ENCODE measurements around the gene PPP2R2C. TPM values are rescaled to one million over a fixed set of nuclear protein-coding genes. Genes with fewer than 3 reads are reported as not detected.

PPP2R2C gene
- total RNA-seq, 4 donors from 2014 or later, result 0.47 to 4.6 (median 1.0) TPM

DNA sequence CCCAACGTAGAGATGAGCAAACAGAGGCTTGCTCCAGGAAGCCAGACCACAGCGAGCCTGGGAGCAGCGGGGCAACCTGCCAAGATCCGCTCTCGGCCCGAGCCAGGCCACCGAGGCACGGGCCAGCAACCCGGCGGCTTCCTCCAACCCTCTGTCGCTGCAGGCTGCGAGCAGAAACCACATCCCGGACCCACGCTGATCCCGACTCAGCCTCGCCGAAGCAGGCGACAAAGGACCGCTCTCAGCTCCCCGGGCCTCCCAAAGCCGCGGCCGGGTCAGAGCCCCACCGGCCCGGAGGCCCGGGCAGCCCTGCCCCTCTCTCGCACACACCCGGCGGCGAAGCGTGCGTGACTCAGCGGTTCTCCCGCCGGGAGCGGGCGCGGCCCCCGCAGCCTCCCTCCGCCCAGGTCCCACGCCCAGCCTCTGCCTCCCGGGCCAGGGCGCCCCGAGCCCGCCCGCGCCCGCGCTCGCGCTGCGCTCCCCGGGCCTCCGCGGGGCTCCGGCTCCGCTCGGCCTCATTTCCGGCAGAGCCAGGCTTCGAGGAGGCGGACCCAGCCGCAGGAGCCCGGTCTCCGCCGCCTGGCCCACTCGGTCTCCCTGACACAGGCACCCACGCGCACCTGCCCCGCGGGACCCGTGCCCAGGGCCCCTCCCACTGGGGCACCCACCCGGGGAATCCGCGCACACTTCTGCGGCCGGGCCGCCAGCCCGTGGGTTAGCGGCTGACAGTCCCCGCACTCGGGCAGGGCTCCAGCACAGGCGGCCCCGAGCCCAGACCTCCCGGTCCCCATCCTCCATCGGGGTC, 1.7 kb downstream of the PPP2R2C start:
- peaks cover 0 to 29% (median 4%) of the 10 kb centered on the region in 3 donors for H3K4me1 ChIP-seq
- H3K4me3 ChIP-seq, result peak overlapping the region; percentile 12 to 58
- H3K36me3 ChIP-seq, result no peaks in the 10 kb centered on the region
- TF ChIP-seq POLR2A (IDR thresholded peaks at IDR 0.05), result no peak
- no peak for TF ChIP-seq POLR2AphosphoS5 (IDR thresholded peaks at IDR 0.05)
- ATAC-seq, result peak; percentile 70
- peak overlapping the region in 1 of 4 donors; percentile 51 for H3K27ac ChIP-seq
- H3K9me3 ChIP-seq, result no peaks in the 10 kb centered on the region
- peaks cover 94% of the 10 kb centered on the region for H3K27me3 ChIP-seq
- WGBS, 2 donors (ENCODE audit: low coverage in 1 of 2), result no CpG with 5 or more reads among the region's 85 CpGs

DNA sequence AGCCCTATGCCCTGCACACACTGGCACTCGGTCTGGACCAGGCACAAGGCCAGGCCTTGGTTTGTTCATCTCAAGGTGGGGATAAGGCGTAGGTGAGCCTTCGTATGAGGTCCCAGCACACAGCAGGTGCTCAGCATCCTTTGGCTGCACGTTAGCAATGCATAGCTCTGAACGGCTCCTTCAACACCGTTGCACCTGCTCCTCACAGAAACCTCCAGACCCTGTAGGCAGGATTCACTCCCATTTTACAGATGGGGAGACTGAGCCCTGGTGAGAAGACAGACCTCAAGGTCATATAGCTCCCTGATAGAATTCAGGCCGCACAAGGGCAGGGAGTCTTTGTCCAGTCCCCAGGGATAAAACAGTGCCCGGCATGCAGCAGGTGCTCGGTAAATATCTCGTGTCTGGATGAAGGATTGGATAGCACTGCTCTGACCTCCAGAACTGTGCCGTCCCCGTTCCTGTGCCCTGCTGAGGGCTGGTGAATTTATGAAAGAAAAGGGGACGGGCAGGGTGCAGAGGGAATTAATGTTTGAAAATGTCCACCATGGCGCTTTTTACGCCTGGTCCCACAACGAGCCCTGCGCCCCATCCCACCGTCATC, 2.4 kb downstream of the PPP2R2C start:
- H3K4me3 ChIP-seq, result peak overlapping the region; percentile 12 to 58
- no peak for ATAC-seq
- no peak for TF ChIP-seq POLR2AphosphoS5 (IDR thresholded peaks at IDR 0.05)
- TF ChIP-seq, protein P1, sequence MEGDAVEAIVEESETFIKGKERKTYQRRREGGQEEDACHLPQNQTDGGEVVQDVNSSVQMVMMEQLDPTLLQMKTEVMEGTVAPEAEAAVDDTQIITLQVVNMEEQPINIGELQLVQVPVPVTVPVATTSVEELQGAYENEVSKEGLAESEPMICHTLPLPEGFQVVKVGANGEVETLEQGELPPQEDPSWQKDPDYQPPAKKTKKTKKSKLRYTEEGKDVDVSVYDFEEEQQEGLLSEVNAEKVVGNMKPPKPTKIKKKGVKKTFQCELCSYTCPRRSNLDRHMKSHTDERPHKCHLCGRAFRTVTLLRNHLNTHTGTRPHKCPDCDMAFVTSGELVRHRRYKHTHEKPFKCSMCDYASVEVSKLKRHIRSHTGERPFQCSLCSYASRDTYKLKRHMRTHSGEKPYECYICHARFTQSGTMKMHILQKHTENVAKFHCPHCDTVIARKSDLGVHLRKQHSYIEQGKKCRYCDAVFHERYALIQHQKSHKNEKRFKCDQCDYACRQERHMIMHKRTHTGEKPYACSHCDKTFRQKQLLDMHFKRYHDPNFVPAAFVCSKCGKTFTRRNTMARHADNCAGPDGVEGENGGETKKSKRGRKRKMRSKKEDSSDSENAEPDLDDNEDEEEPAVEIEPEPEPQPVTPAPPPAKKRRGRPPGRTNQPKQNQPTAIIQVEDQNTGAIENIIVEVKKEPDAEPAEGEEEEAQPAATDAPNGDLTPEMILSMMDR (IDR thresholded peaks at IDR 0.05), result no peak
- no peak for TF ChIP-seq EP300 (IDR thresholded peaks at IDR 0.05)
- TF ChIP-seq POLR2A (IDR thresholded peaks at IDR 0.05), result no peak
- H3K27ac ChIP-seq, result peak overlapping the region in 1 of 4 donors; percentile 51
- H3K36me3 ChIP-seq, result no peaks in the 10 kb centered on the region
- 66 to 67% methylated on average over 3 to 4 of the region's 18 CpGs for WGBS, 2 donors (ENCODE audit: low coverage in 1 of 2)
- no peaks in the 10 kb centered on the region for H3K9me3 ChIP-seq
- H3K4me1 ChIP-seq, result peaks cover 0 to 29% (median 4%) of the 10 kb centered on the region in 3 donors
- H3K27me3 ChIP-seq, result peaks cover 87% of the 10 kb centered on the region

DNA sequence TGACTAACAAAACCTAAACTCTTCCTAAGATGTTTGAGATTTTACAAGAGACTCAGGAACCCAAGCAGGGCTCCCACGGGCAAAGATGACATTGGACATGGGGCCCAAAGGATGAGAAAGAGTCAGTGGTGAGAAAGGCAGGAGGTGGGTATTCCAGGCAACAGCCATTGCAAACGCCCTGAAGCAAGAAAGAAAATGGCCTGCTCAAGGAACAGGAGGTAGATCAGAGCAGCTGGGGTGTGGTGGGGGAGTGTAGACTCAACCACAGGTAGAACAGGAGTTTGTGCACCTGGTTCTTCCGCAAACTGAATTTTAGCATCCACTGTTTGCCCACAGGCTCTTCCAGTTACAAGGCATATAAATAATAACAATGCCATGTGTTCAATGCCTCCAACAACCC, 3.3 kb downstream of the PPP2R2C start:
- Histone ChIP-seq H3K27ac (no peak overlapping the region), H3K27me3 (peaks cover 79% of the 10 kb centered on the region), H3K9me3 (no peaks in the 10 kb centered on the region), H3K36me3 (no peaks in the 10 kb centered on the region), H3K4me1 (peaks cover 0 to 29% (median 4%) of the 10 kb centered on the region in 3 donors), H3K4me3 (no peak overlapping the region)
- TF ChIP-seq, protein P1 (IDR thresholded peaks at IDR 0.05), result no peak
- TF ChIP-seq EP300 (IDR thresholded peaks at IDR 0.05) (no peak), POLR2A (IDR thresholded peaks at IDR 0.05) (no peak), POLR2AphosphoS5 (IDR thresholded peaks at IDR 0.05) (no peak)
- WGBS, 2 donors (ENCODE audit: low coverage in 1 of 2), result 20 to 26% methylated on average over 1 to 3 of the region's 3 CpGs
- ATAC-seq, result no peak

DNA sequence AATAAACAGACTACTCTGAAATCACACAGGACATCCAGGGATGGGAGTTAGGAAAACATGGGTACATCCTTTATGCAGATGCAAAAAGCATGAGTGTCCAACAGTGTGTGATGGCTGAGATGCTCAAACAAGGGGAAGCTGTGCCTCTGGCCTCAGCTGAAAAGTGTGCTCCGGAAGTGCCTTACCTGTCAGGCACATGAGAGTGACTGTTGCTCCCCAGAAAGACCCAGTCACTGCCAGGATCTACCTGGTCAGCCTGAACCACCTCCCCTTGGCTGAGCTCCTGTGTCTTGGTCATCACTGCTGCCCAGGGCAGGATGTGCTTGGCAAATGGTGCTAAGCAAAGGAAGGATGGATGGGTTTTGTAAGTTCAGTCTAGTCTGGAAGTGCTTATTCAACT, 4.0 kb downstream of the PPP2R2C start:
- no peak for TF ChIP-seq EP300 (IDR thresholded peaks at IDR 0.05)
- Histone ChIP-seq H3K4me1 (peaks cover 0 to 29% (median 4%) of the 10 kb centered on the region in 3 donors), H3K9me3 (no peaks in the 10 kb centered on the region), H3K4me3 (no peak overlapping the region), H3K27ac (no peak overlapping the region), H3K36me3 (no peaks in the 10 kb centered on the region), H3K27me3 (peaks cover 73% of the 10 kb centered on the region)
- no CpG with 5 or more reads among the region's 1 CpG for WGBS, 2 donors (ENCODE audit: low coverage in 1 of 2)
- no peak for ATAC-seq

DNA sequence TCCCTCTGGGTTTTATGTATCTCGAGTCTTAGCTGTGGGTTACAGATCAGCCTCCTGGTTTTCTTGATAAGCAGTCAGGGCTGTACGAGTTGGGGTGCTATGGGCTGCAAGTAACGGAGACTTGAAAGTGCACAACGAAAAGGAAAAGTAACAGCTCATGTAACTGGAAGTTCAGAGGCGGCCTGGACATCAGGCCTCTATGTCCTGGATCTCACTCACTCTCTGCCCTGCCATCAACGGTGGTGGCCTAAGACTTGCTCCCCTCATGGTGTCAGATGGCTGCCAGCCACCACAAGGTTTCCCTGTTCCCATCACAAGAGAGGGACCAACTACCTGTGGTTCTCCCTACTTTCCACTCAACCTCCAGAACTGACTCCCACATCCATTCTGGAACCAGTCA, 4.8 kb downstream of the PPP2R2C start:
- WGBS, 2 donors (ENCODE audit: low coverage in 1 of 2), result 64 to 89% methylated on average over 4 to 5 of the region's 6 CpGs
- no peak for TF ChIP-seq EP300 (IDR thresholded peaks at IDR 0.05)
- no peak for TF ChIP-seq POLR2A (IDR thresholded peaks at IDR 0.05)
- TF ChIP-seq POLR2AphosphoS5 (IDR thresholded peaks at IDR 0.05), result no peak
- TF ChIP-seq, protein P1 (IDR thresholded peaks at IDR 0.05), result no peak
- no peaks in the 10 kb centered on the region for H3K9me3 ChIP-seq
- no peak for ATAC-seq
- H3K4me1 ChIP-seq, result peaks cover 0 to 26% (median 4%) of the 10 kb centered on the region in 3 donors
- no peak overlapping the region for H3K4me3 ChIP-seq
- H3K36me3 ChIP-seq, result no peaks in the 10 kb centered on the region
- H3K27me3 ChIP-seq, result peaks cover 73% of the 10 kb centered on the region
- H3K27ac ChIP-seq, result no peak overlapping the region
